Activated CD4-positive, CD25-positive, alpha-beta regulatory T cell (primary cell): Measurements from ENCODE around the gene SMAD3.

ENCODE experiments used
- DNase-seq, 4 experiments: peaks; one replicate each; lab custom pipeline; 2025; lab: John Stamatoyannopoulos, UW

SMAD3 gene

DNA sequence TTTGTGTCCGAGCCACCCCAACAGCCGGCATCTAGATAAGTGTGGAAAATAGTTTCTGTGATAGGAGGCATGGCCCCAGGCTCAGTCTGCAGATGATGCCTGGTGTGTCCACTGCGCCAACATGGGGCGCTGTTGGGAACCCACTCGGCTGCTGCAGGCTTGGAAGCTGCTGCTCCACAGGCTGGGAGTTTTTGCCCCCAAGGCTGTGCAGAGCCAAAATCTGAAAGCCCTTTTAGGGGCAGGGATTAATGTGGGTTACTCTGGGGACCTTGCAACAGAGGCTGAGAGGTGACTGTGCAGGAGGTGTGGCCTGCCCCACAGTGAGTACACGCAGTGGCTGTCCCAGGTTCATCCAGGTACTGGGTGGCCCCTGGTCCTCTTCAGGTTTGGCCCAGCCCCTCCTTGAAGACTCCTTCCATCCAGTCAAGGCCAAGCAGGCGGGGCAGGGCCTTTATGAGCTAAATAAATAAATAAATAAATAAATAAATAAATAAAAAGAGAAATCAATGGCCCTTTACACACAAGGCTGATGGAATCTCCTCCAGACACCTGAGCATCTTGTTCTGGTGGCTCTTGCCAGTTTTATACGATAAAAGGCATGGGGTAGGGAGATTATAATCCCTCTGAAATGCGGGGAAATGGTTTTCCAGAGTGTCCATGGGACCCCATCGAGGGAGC is 115.3 kb downstream of the SMAD3 start:
- DNase-seq, result no peak

DNA sequence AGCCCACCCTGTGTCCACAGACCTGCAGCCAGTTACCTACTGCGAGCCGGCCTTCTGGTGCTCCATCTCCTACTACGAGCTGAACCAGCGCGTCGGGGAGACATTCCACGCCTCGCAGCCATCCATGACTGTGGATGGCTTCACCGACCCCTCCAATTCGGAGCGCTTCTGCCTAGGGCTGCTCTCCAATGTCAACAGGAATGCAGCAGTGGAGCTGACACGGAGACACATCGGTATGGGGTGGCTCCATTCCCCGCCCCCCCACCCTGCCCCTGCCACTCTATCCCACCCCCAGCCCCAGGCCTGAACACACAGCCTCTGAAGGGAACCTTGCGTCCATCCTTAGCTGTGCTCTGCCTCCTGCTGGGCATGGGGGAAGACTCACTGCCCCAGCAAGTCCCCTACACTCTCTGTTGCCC is 115.8 kb downstream of the SMAD3 start:
- DNase-seq, result no peak

DNA sequence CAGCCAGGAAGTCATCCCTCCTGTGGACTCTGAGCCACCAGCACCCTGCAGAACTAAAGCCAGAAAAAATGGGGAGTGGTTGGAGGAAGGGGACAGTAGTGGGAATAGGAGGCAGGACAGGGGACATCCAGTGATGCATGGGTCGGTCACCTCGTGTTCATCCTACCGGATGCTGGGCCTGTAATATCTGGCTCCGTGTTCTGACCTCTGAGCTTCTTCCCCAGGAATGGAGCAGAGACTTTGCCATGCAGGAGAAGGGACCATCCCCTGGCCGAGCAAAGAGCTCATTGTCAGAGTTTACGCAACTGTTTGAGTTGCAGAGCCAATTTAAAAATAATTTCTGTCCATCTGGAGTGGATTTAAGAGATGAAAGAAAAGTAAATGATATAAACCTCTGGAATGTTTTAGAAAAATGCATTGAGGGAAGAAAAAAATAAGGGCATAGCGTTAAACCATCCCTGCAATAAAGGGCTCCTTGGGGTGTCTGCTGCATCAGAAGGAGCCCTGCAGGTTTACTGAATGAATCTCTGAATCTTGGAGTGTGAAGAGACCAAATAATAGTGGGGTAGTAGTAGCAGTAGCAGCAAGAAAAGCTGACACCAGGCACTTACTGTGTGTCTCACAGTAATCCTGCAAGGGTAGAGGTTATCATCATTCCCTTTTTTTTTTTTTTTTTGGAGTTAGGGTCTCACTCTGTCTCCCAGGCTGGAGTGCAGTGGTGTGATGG is 118.2 kb downstream of the SMAD3 start:
- no peak for DNase-seq

DNA sequence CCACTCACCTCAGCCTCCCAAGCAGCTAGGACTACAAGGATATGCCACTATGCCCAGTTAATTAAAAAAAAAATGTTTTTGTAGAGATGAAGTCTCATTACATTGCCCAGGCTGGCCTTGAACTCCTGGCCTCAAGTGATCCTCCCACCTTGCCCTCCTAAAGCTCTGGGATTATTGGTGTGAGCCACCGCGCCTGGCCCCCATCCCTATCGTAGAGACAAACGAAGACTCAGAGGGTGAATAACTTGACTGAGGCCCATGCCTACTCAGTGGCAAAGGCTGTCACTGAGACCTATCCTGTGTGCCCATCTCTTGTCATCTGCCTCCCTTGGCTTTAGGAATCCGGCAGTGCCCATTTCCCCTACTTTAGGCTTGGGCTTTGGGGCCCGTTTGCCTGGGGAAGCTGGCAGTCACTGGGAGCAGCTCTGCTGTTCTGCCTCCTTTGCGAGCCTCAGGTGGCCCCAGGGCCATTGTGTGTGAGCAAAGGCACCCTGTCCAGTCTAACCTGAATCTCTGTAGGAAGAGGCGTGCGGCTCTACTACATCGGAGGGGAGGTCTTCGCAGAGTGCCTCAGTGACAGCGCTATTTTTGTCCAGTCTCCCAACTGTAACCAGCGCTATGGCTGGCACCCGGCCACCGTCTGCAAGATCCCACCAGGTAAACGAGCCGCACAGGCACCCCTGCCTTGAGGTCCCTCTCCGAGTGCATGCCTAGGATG is 119.0 kb downstream of the SMAD3 start:
- no peak for DNase-seq

DNA sequence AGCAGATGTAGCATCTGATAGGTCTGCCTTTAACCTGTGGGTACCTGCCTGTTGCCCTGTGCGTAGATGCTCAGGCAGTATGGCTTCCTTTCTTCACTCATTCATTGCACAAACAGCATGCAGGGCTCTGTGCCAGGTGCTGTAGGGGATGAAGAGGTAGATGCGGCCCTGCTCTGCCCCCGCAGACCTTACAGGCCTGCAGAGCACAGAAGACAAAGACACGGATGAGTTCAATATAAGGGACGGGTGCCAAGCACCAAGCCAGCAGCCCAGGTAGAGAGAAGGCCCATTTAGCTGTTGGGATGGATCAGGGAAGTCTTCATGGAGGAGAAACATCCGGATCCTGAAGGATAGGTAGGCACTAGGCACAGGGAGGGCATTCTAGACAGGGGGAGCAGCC is 119.6 kb downstream of the SMAD3 start:
- no peak for DNase-seq

DNA sequence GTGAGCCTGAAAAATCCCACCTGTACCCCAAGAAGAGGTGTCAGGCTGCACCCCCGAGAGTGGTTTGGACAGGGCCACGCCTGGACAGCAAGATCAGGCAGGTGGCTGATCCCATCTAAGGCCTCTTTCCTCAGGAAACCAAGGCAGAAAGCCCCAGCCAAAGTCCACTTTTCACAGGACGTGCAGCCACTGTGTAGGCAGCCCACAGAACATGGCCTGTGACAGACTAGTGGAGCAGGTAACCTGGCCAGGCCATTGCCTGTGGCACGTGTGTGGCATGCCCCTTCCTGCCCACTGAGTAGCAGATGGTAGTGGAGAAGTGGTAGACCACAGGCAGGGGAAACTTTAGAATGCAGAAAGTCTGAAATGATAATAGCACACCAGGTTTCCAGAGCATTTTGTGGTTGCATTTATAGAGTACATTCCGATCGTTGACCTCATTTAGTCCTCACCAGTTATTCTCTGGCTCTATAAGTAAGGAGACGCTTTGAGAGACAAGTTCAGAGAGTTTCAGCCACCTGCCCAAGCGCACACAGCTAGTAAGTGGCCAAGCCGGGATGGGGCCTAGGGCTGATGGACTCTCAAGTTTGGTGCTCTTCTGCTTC is 120.3 kb downstream of the SMAD3 start:
- no peak for DNase-seq

DNA sequence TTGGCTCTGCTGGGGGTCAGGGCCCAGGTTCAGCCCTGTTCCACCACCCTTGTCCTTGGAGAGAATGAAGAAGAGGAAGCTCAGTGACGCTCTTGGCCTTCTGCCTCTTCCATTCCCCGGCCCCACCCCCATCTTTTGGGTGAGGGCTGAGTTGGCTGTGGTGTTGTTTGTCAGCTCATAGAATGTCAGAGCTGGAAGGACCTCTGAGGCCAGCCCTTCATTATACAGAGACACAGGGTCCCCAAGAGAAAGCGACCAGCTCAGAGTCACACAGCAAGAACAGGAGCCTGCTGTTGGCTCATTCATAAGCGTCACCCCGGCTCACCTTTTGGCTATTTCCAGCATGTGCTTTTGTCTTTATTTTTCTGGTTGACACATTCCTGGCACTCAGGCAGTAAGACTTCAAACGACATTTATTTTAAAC is 120.8 kb downstream of the SMAD3 start:
- DNase-seq, result no peak

DNA sequence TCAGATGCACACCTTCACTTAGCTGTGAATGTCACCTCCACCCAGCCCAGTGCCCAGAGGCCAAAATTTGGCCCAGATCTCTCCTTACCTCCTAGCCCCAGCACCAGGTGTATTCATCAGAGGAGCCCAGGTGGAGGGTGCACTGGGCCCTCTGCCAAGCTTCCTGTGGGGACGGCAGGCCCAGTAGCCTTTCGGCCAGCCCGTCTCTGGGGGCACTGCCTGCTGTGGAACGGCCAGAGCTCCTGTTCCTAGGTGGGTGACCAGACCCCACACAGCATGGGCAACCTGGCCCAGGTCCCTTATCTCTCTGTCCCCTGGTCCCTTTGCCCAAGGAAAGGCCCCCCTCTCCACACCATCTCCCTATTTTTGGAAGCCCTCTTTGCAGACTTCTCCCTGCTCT is 121.3 kb downstream of the SMAD3 start:
- no peak for DNase-seq

DNA sequence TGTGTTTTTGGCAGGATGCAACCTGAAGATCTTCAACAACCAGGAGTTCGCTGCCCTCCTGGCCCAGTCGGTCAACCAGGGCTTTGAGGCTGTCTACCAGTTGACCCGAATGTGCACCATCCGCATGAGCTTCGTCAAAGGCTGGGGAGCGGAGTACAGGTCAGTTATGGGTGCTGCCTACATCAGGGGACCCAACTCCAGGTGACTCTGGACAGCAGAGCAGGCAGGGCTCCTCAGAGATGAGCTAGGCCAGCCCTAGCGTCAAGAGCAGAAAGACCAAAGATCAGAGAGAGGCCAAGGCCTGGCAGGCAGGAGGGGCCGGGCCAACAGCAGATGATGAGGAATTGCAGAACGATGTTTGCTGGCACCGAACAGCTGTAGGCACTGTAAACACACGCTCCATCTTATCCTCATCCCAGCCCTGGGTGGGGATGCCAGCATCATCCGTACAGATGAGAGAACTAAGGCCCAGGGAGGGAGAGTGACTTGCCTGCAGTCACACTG is 122.0 kb downstream of the SMAD3 start:
- no peak for DNase-seq

DNA sequence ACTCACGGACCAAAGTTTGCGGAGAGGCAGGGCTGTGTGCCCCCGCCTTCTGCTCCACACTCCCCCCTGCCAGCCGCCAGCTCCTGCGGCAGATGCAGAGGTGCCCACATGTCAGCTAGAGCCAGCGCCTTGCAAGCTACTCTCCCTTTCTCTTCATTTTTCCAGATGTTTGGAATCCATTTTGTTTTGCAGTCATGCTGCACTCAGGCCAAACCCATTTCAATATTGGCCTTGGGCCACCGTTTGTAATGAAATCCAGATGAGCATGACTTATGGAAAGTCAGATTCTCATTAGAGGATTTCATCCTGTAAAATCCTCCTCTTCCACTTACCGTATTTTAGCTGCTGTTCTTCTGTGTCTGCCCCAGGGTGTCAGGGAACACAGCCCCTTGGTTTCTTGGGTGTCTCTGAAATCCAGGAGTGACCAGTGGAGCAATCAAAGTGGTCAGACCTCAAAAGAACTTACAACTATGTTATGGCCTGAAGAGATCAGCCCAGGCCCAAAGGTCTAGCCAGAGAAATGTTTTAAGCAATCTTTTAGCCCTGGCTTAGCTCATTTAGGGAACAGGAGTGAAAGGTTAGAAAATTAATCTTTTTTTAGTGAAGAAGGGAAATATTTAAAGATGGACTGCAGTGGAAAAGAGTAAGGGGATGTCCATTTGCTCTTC is 123.3 kb downstream of the SMAD3 start:
- DNase-seq, result no peak

DNA sequence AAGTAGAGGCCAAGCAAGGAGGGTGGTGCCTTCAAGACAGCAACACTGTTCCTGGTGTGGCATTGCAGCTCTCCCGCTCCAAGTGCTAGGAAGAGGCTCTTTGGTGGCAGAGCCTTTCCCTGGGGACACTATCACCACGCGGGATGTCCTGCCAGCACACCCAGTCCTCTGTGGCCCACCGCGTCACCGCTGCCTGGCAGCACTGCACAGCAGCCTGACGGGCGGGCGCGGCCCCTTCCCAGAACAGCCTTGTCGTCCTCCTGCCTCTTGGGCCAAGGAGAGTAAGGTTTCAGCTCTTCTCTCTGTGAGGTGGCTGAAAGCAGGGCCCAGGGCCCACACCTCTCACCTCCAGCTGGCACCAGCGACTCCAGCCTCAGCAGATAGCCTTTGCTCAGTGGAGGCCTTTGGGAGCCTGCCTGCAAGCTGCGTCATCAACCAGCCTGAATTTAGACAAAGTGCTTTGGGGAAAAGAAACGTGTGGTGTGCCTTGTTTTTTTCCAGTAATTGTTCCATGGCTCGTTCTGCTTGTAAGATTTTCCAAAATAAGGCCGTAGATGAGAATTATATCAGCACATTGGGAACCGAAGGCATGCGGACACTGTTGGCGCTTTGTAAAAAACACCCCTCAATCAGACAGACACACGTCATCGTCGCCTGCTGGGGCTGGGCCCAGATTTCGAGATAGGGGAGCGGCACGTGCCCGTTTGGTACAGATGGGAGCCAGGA is 124.1 kb downstream of the SMAD3 start:
- no peak for DNase-seq

DNA sequence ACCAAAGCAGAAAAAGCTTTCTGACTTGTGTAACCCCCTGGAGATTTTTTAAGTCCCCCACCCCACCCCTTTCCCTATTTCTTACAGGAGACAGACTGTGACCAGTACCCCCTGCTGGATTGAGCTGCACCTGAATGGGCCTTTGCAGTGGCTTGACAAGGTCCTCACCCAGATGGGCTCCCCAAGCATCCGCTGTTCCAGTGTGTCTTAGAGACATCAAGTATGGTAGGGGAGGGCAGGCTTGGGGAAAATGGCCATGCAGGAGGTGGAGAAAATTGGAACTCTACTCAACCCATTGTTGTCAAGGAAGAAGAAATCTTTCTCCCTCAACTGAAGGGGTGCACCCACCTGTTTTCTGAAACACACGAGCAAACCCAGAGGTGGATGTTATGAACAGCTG is 124.9 kb downstream of the SMAD3 start:
- no peak for DNase-seq

DNA sequence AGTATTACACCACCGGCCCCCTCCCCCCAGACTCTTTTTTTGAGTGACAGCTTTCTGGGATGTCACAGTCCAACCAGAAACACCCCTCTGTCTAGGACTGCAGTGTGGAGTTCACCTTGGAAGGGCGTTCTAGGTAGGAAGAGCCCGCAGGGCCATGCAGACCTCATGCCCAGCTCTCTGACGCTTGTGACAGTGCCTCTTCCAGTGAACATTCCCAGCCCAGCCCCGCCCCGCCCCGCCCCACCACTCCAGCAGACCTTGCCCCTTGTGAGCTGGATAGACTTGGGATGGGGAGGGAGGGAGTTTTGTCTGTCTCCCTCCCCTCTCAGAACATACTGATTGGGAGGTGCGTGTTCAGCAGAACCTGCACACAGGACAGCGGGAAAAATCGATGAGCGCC is 125.4 kb downstream of the SMAD3 start:
- DNase-seq, result no peak

DNA sequence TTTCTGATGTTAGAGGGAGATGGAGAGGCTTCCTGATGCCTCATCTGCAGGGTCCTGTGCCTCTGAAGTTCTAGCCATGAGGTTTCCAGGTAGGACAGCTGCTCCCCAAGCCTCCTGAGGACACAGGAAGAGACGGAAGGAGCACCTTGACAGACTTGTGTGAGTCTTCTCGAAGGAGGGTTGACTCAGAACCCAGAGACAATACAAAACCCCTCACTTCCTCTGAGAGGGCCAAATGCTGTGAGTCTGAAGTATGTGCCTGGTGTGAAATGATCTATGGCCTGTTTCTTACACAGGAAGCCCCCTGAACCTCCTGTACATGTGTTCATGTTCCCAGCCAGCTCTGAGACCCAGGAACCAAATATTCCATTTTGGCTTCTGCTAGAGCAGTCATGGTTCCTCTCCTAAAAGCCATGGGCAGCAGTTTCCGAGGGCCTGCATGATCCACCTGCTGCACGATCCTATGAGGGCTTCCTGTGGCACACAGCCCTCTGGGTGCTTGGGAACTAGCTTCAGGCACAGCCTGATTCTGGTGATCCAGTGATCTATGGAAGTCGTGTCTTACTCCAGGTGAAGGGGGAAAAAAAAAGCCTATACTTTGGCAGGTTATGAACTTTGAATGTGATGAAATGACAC is 126.9 kb downstream of the SMAD3 start:
- no peak for DNase-seq

DNA sequence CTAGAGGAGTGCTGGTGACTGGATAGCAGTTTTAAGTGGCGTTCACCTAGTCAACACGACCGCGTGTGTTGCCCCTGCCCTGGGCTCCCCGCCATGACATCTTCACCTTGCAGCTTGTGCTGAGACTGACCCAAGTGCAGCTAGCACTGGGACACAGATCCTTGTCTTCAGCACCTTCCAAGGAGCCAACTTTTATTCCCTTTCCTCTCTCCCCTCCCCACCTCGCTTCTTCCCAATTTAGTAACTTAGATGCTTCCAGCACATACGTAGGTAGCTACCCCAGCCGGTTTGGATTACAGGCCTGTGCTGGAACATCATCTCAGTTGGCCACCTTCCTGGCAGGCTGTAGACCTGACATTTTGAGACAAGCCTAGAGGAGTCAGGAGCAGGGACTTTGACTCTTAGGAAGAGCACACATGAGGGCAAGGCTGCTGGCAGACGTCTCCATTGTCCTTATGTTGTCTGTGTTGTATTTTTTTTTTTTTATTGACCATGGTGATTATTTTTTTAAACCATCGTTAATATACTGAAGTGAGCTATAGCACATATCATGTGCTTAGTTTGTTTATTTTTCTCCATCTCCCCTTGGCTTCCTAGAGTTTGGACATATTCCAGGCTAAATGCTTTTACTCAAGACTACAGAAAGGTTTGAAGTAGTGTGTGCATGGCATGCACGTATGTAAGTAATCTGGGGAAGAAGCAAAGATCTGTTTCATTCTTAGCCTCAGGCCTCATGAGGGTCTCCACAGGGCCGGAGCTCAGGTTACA is 128.0 kb downstream of the SMAD3 start:
- no peak for DNase-seq

DNA sequence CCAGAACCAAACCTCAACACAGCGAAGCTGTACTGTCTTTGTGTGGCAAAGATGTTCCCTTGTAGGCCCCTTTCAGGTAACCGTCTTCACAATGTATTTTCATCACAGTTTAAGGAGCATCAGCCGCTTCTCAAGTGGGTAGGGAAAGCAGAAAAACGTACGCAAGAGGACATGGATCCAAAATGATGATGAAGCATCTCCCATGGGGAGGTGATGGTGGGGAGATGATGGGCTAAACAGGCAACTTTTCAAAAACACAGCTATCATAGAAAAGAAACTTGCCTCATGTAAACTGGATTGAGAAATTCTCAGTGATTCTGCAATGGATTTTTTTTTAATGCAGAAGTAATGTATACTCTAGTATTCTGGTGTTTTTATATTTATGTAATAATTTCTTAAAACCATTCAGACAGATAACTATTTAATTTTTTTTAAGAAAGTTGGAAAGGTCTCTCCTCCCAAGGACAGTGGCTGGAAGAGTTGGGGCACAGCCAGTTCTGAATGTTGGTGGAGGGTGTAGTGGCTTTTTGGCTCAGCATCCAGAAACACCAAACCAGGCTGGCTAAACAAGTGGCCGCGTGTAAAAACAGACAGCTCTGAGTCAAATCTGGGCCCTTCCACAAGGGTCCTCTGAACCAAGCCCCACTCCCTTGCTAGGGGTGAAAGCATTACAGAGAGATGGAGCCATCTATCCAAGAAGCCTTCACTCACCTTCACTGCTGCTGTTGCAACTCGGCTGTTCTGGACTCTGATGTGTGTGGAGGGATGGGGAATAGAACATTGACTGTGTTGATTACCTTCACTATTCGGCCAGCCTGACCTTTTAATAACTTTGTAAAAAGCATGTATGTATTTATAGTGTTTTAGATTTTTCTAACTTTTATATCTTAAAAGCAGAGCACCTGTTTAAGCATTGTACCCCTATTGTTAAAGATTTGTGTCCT is 129.0 kb downstream of the SMAD3 start:
- DNase-seq, result no peak

DNA sequence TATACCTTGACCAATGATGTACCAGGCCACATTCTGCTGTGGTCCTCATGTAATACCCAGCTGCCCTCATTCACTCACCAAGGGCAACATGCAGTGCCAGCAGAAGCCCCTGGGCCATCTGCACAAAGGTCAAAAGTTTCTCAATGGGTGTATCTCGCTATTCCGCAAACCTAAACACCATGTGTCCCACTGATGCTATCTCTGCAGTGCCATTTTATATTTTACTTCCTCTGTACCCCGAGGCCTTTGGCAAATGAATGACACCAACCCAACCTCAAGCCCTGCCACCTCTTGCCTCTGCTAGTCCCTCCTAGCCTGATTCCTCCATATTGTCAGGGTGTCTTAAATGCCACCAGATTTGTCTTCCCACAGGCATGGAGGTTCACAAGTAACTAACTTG is 129.9 kb downstream of the SMAD3 start:
- no peak for DNase-seq

DNA sequence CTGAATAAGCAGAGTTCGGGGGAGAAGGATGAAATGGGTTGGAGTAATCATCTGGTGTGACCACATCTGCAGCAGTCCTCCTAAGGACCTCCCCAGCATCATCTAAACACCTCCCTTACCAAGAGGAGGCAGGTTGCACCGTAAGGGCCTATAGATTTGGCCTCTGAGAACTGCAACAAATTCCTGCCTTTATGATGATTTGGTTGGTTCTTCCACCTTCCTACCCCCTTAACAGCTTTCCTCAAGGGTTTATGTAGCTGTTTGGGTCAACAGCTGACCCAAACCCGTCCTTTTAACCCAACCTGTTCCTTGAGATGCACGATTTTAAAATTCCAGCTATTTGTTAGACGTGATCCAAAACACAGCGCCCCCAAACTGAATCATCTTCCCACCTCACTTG is 130.8 kb downstream of the SMAD3 start:
- DNase-seq, result no peak
